ENCODE results near the gene WDR93.
A peak's percentile ranks its signal among the peaks of the same experiment; 100 is the strongest.

WDR93 gene

GRCh38 chr15:89686522-89686921 is 4.1 kb upstream of the WDR93 start:
- H3K4me3 ChIP-seq (ENCODE audit: low read length), result no peak overlapping the region
- TF ChIP-seq ZNF274 (IDR thresholded peaks at IDR 0.05; ENCODE audit: low read depth, low read length), result no peak

DNA sequence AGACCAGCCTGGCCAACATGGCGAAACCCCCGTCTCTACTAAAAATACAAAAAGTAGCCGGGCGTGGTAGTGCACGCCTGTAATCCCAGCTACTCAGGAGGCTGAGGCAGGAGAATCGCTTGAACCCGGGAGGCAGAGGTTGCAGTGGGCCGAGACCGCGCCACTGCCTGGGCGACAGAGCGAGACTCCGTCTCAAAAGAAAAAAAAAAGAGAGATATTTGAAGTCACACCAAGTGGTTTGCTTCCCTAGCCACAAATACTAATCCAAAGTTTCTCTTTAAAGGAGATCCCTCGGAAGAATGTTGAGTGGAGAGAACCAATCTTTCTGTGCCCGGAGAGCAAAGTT is 708 bp upstream of the WDR93 start:
- peak overlapping the region; percentile 74 for H3K4me3 ChIP-seq (ENCODE audit: low read length)

GRCh38 chr15:89693091-89693490 is 2.5 kb downstream of the WDR93 start:
- no peak overlapping the region for H3K4me3 ChIP-seq (ENCODE audit: low read length)
- TF ChIP-seq ZNF274 (IDR thresholded peaks at IDR 0.05; ENCODE audit: low read depth, low read length), result no peak

DNA sequence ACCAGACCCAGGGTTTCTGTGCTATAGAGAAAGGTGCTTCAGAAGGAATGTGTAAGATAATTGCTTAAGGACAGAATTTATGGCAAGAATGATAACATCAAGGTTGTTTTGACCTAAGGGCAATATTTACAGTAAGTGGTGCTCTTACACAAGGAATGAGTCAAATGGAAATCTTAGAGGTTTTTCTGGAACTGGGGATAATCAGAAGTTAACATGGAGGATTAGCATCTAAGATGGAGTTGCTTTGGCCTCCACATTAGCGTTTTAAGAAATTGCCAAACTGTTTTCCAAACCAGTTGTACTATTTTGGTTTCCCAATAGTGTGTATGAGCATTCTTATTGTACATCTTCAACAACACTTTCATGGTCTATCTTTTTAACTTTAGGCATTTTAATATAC is 3.1 kb downstream of the WDR93 start:
- TF ChIP-seq ZNF274 (IDR thresholded peaks at IDR 0.05; ENCODE audit: low read depth, low read length), result no peak
- no peak overlapping the region for H3K4me3 ChIP-seq (ENCODE audit: low read length)

DNA sequence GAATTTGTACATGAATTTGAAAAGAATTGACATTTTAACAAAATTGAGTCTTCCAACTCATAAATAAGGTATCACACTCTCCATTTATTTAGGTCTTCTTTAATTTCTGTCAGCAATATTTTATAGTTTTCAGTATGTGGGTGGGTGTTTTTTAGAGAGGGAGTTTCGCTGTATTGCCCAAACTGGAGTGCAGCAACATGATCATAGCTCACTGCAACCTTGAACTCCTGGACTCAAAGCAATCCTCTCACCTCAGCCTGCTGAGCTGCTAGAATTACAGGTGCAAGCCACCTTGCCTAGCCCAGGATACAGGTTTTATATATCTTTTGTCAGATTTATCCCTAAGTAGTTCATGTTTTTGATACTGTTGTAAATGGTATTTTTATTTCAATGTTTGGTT is 4.6 kb downstream of the WDR93 start:
- H3K4me3 ChIP-seq (ENCODE audit: low read length), result no peak overlapping the region
- TF ChIP-seq ZNF274 (IDR thresholded peaks at IDR 0.05; ENCODE audit: low read depth, low read length), result no peak

GRCh38 chr15:89704411-89704810 is 13.8 kb downstream of the WDR93 start:
- TF ChIP-seq ZNF274 (IDR thresholded peaks at IDR 0.05; ENCODE audit: low read depth, low read length), result no peak
- no peak overlapping the region for H3K4me3 ChIP-seq (ENCODE audit: low read length)

DNA sequence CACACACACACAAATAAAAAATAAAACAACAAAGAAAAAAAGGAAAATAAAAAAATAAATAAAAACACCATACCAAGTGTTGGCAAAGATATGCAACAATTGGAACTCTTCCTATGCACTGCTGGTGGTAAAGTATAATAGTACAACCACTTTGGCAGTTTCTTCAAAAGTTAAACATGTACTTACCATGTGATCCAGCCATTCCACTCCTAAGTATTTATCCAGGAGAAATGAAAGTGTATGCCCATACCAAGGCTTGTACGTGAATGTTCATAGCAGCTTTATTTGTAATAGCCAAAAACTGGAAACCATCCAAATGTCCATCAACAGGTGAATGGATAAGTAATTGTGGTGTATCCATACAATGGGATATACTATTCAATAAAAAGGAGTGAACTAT is 17.0 kb downstream of the WDR93 start:
- H3K4me3 ChIP-seq (ENCODE audit: low read length), result no peak overlapping the region
- TF ChIP-seq ZNF274 (IDR thresholded peaks at IDR 0.05; ENCODE audit: low read depth, low read length), result no peak

DNA sequence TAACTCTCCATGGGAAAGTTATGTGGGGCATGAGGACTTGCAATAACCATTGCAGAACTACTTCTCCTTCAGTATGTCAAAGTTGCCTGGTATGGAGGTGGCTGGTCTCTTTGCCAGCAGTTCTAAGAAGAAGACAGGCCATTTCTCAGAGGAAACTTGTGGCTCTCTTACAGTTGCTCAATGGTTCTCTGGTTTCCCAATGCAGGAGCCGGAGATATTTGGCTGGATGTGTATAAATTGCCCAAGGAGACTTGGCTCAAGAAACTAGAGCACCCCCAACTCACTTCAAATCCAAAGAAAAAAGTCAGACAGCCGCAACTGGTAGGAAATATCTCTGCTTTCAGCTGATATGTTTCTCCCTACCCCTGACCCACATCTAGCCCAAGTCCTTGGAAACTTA is 24.2 kb downstream of the WDR93 start:
- H3K4me3 ChIP-seq (ENCODE audit: low read length), result no peak overlapping the region
- TF ChIP-seq ZNF274 (IDR thresholded peaks at IDR 0.05; ENCODE audit: low read depth, low read length), result no peak

DNA sequence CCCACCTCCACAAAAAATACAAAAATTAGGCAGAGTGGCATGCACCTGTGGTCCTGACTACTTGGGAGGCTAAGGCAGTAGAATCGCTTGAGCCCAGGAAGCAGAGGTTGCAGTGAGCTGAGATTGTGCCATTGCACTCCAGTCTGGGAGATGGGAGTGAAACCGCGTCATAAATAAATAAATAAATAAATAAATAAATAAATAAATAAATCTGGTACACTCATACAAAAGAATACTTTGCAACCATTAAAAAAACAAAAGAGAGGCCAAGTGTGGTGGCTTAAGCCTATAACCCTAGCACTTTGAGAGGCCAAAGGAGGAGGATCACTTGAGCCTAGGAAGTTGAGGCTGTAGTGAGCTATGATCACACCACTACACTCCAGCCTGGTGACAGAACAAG is 32.4 kb downstream of the WDR93 start:
- no peak for TF ChIP-seq ZNF274 (IDR thresholded peaks at IDR 0.05; ENCODE audit: low read depth, low read length)
- no peak overlapping the region for H3K4me3 ChIP-seq (ENCODE audit: low read length)

- TF ChIP-seq ZNF274 (IDR thresholded peaks at IDR 0.05; ENCODE audit: low read depth, low read length), result no peak
- no peak overlapping the region for H3K4me3 ChIP-seq (ENCODE audit: low read length)
Observed at GRCh38 chr15:89724621-89725020, 34.0 kb downstream of the WDR93 start.

DNA sequence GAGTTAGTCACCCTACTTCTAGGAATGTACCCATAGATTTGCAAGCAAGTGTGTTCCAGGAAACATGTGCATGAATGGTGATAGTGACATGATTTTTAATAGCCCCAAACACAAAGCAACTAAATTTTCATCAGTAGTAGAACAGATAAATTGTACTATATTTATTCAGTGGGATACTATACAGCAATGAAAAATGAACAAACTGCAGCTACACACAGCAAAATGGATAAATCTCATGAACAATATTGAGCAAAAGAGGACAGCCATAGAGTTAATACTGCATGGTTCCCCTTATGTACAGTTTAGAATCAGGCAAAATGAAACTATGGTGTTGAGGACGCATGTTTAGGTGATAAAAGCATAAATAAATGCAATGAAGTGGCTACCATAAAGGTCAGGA is 34.5 kb downstream of the WDR93 start:
- TF ChIP-seq ZNF274 (IDR thresholded peaks at IDR 0.05; ENCODE audit: low read depth, low read length), result no peak

DNA sequence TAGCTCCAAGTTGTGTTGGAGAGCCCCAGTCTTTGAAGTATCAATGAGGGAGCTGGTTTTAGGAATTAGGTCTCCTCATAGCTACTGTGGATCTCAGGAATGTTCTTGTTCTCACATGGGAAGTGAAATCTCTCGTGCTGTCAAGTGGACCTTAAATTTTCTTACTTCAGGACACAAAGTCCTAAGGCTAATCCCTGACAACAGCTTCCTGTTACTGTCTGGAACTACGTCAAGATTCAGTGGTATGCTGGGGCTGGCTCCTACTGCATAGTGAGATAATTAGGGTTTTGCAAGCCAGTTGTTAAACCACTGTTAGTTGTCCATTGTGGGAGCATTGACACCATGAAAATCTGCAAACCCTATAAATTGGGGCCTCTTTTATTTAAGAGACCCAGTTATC is 37.6 kb downstream of the WDR93 start:
- H3K4me3 ChIP-seq (ENCODE audit: low read length), result no peak overlapping the region
- TF ChIP-seq ZNF274 (IDR thresholded peaks at IDR 0.05; ENCODE audit: low read depth, low read length), result no peak

More for the DNA sequence above, 34.5 kb downstream of the WDR93 start:
- no peak overlapping the region for H3K4me3 ChIP-seq (ENCODE audit: low read length)

DNA sequence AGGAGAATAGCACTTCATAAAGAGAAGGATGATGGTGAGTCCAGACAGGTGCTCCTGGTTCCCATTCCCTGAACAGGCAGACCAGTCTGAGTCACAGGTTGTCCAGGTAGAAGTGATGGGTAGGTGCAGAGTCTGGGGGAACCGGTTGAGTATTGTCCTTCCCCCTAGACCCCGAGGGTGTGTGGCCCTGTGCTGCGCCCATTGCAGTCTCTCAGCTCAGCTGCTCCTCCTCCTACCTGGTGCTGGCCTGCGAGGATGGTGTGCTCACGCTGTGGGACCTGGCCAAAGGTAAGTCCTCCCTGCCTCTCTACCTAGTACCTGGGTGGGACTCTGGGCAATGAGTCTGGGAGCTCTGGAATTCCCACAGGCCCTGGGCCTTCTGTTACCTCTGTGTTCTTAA is 40.7 kb downstream of the WDR93 start:
- H3K4me3 ChIP-seq (ENCODE audit: low read length), result no peak overlapping the region
- TF ChIP-seq ZNF274 (IDR thresholded peaks at IDR 0.05; ENCODE audit: low read depth, low read length), result no peak

- H3K4me3 ChIP-seq (ENCODE audit: low read length), result no peak overlapping the region
- TF ChIP-seq ZNF274 (IDR thresholded peaks at IDR 0.05; ENCODE audit: low read depth, low read length), result no peak
Observed at GRCh38 chr15:89732451-89733172, 42.0 kb downstream of the WDR93 start.

DNA sequence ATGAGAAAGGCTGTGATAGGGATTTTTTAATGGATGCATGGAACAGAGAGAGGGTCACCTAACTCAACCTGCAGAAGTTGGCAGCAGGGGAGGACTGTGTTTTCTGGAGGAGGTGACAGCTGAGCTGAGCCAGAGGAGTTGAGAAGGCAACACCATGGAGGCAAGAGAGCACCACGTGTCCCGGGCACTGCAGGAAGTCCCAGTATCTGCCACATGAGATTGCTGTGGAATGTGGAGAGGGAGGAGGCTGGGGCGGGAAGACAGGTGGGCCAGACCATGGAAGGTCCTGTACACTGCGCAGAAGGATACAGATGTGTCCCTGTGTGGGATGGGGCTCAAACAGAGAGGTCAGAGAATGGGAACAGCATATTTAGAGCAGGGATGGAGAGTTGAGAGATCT is 45.2 kb downstream of the WDR93 start:
- H3K4me3 ChIP-seq (ENCODE audit: low read length), result no peak overlapping the region
- TF ChIP-seq ZNF274 (IDR thresholded peaks at IDR 0.05; ENCODE audit: low read depth, low read length), result no peak

GRCh38 chr15:89740137-89740536 is 49.5 kb downstream of the WDR93 start:
- no peak for TF ChIP-seq ZNF274 (IDR thresholded peaks at IDR 0.05; ENCODE audit: low read depth, low read length)
- no peak overlapping the region for H3K4me3 ChIP-seq (ENCODE audit: low read length)

All from GM08714 (cell line).